ENCODE measurements around the gene ZNF23. TPM values are rescaled to one million over a fixed set of nuclear protein-coding genes. Genes with fewer than 3 reads are reported as not detected.

Gene ZNF23
- total RNA-seq, 1 experiment from 2014 or later: 9.6 TPM

GRCh38 chr16:71428883-71429282 is 33.2 kb downstream of the ZNF23 start:
- Histone ChIP-seq H3K14ac (ENCODE audit: insufficient read depth, low read length) (no peak overlapping the region), H3K27ac (ENCODE audit: insufficient read length, low read depth, low read length) (no peak overlapping the region), H3K79me1 (ENCODE audit: insufficient read depth, low read depth, low read length, poor library complexity, severe bottlenecking) (no peaks in the 10 kb centered on the region), H3K27me3 (ENCODE audit: insufficient read depth, low read length) (no peaks in the 10 kb centered on the region), H4K5ac (ENCODE audit: insufficient read length, low read depth, low read length) (no peak overlapping the region), H3K4me1 (ENCODE audit: insufficient read depth, low read length) (no peaks in the 10 kb centered on the region), H3K79me2 (ENCODE audit: insufficient read depth, low read length) (no peaks in the 10 kb centered on the region), H3K4me2 (ENCODE audit: insufficient read depth, insufficient read length, low read length) (no peak overlapping the region), H3K18ac (ENCODE audit: insufficient read length, low read depth, low read length) (no peak overlapping the region), H3K23me2 (ENCODE audit: insufficient read length, low read depth, low read length, poor library complexity, severe bottlenecking) (no peaks in the 10 kb centered on the region), H2BK15ac (ENCODE audit: low read depth, low read length) (no peak overlapping the region), H3K9ac (ENCODE audit: extremely low read depth, insufficient read length, low read length) (no peak overlapping the region), H2BK12ac (ENCODE audit: insufficient read length, low read depth, low read length) (no peak overlapping the region), H4K20me1 (ENCODE audit: control insufficient read depth, insufficient read depth, insufficient read length) (no peaks in the 10 kb centered on the region), H2AK5ac (ENCODE audit: insufficient read length, low read length) (no peak overlapping the region), H2BK20ac (ENCODE audit: low read depth, low read length, poor library complexity, severe bottlenecking) (no peak overlapping the region), H3K4ac (ENCODE audit: low read depth, low read length) (no peak overlapping the region), H3K9me3 (ENCODE audit: control insufficient read depth, low read depth, low read length) (no peaks in the 10 kb centered on the region), H4K8ac (replicated peaks; ENCODE audit: insufficient read length, low read depth, low read length) (no peak overlapping the region), H2BK5ac (ENCODE audit: insufficient read length, low read length) (no peak overlapping the region), H2AFZ (ENCODE audit: low read length) (no peak overlapping the region), H3K23ac (ENCODE audit: insufficient read length, low read depth, low read length) (no peak overlapping the region), H2BK120ac (ENCODE audit: low read depth, low read length, poor library complexity, severe bottlenecking) (no peak overlapping the region), H3K56ac (ENCODE audit: insufficient read length, low read depth, low read length) (no peak overlapping the region), H3T11ph (ENCODE audit: low read length) (no peak overlapping the region), H4K91ac (ENCODE audit: insufficient read length, low read depth, low read length) (no peak overlapping the region)
- Mint-ChIP-seq H3K9me3 (peaks cover 0 to 4% of the 10 kb centered on the region in 2 experiments; a peak in 2 of 5 replicates), H3K4me1 (peaks cover 15 to 19% of the 10 kb centered on the region in 2 experiments), H3K4me3 (no peak overlapping the region), H3K36me3 (ENCODE audit: insufficient read depth in 1 of 3, low read depth in 3 of 3) (peaks cover 0 to 2% (median 0%) of the 10 kb centered on the region in 3 experiments; a peak in 1 of 7 replicates), H3K27ac (no peak overlapping the region), H3K27me3 (ENCODE audit: low read depth) (peaks cover 52% of the 10 kb centered on the region)
- no CpG with 5 or more reads among the region's 2 CpGs for WGBS (ENCODE audit: extremely low coverage, insufficient read length, low lambda C conversion rate)
- no peak for DNase-seq
- TF ChIP-seq CTCF (conservative IDR thresholded peaks at IDR 0.05): no peak
